ENCODE measurements around the gene PPARD. TPM values are rescaled to one million over a fixed set of nuclear protein-coding genes. Genes with fewer than 3 reads are reported as not detected.
"Not testable (repeated sequence)": the region's sequence is repeated elsewhere in the genome, so short reads cannot be mapped to it uniquely, and the experiment has no call there.

Gene PPARD
- polyA plus RNA-seq, 1 donor, result 26.7 TPM

DNA sequence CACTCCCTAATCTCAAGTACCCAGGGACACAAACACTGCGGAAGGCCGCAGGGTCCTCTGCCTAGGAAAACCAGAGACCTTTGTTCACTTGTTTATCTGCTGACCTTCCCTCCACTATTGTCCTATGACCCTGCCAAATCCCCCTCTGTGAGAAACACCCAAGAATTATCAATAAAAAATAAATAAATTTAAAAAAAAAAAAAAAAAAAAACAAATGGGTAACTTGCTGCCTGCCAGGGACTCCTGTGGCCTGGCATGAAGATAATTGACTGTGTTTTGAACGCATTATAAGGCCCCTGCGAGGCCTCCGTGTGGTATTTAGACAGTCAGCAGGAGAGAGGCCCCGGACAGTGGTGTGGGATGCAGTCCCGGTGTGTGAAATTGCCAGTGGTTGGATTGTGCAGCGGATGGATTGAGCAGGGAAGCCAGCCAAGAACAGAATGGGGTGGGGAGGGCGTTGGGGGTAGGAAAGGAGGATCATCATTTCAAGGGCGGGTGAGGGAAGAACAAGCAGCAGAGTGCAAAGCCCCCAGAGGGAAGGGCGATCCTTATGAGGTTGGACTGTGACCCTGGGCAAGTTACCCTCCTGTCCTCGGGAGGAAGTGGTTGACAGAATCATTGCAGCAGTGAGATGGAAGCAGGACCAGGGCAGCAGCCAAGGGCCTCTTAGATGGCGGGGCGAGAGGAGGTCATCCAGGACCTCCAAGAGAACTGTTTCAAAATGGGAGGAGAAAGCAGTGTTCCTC, 43.3 kb downstream of the PPARD start:
- peak; percentile 59 for DNase-seq

DNA sequence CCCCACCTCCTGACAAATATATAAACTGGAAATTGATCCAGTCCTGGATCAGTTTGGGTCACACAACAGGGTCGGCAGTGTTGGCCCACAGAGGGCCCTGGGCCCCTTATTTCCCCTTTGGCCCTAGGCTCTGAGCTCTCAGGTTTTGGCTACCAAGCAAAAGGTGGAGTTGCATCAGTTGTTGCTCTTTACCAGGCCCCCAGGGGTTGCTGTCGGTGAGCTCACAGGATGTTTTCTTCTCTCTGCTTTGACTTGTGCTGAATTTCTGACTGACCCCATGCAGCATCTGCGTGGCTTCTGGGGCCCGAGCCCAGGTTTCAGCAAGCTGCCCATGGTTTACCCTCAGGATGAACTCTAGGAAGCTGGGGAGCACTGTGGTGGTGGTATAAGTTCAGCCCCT, 44.6 kb downstream of the PPARD start:
- no peak for DNase-seq

DNA sequence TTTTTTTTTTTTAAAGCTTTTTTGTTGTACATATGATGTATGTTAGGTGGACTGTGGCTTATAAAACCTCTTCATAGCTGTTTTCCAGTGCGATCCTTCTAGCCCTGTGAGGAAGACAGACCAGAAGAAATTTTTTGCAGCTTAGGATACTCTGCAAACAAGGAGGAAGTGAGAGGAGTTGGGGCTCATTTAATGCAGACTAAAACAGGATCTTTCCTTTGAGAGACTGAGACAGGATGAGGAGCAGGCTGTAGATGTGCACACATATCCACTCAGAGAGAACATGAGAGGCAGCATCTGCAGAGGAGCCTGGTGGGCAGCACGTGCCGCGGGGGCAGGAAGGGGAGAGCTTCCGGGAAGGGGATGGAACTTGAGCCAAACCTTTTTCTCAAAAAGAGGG, 45.7 kb downstream of the PPARD start:
- no peak for DNase-seq

DNA sequence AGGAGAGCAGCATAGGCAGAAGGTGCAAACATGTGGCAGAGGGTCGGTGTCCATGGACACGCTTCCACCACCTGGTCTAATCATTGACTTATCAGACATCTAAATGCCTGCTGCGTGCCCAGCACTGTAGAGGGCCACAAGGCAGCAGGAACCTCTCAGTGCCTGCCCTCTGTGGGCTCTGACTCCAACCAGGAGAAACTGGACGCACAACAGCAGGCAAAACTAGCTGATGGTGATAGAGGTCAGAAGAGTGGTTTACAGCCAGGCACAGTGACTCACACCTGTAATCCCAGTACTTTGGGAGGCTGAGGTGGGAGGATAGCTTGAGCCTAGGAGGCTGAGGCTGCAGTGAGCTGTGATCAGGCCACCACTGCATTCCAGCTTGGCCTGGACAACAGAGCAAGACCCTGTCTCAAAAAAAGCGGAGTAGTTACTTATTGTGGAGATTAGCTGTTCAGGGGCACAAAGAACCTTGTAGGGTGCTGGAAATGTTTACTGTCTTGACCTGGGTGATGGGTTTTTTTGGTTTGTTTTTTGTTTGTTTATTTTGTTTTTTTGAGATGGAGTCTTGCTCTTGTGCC, 46.5 kb downstream of the PPARD start:
- no peak for DNase-seq

DNA sequence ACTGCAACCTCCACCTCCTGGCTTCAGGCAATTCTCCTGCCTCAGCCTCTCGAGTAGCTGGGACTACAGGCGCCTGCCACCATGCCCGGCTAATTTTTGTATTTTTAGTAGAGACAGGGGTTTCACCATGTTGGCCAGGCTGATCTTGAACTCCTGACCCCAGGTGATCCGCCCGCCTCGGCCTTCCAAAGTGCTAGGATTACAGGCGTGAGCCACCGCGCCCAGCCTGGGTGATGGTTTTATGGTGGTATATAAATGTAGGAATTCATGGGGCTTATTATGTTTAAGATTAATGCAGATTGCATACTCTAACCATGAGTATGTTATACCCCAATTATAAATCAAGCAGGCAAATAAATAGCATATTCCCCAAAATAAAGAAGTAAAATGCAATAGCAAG, 47.0 kb downstream of the PPARD start:
- not testable (repeated sequence) for DNase-seq

DNA sequence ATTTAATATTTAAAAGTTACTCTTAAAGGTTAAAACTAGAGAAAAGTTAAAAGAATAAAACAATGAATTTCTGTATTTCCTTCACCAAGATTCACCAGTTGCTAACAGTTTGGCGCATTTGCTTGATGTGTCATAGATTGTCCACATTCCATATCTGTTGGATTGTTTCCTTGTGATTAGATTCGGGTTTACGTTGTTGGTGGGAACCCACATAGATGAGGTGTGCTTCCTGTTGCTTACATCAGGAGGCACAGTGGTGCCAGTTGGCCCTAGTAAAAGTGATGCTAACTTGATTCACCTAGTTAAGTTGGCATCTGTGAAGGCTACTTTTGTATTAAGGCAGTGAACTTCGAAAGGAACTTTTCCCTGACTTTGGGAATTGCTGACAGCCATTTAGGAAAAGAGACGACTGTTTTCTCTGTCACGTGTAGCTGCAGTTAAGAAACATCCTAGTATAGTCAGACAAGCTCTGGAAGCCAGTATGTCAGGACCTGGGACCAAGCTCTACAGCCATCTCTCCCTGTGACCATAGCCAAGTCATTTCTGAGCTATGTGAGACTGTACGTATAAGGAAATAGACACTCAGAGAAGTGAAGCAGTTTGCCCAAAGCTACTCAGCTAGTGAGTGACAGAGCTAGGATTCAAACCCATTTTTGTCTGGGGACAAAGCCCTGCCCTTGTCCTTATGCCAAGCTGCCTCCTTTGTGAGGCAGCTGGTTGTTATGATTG, 49.0 kb downstream of the PPARD start:
- no peak for DNase-seq

DNA sequence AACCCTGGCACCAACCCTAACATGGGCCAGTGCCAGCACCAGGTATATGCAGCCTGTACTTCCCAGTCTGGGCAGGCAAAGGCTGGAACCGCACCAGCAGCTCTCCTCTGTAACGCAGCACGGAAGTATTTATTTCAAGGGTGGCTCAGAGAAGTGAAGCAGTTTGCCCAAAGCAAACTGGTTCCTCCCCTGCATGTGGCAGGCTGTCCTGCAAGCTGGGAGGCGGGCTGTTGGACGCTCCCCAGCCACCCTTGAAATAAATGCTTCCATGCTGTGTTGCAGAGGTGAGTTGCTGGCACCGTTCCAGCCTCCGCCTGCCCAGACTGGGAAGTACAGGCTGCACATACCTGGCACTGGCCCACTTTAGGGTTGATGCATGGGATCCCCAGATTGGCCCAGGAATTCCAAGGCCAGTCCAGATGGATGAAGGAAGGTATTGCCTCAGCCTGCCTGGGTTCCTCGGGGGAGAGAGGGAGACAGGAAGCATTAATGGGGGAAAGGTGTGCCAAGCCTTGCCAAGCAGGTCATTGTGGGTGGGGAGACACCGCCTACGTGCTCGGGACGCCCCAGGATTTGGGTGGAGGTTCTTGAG, 49.8 kb downstream of the PPARD start:
- DNase-seq, result no peak

DNA sequence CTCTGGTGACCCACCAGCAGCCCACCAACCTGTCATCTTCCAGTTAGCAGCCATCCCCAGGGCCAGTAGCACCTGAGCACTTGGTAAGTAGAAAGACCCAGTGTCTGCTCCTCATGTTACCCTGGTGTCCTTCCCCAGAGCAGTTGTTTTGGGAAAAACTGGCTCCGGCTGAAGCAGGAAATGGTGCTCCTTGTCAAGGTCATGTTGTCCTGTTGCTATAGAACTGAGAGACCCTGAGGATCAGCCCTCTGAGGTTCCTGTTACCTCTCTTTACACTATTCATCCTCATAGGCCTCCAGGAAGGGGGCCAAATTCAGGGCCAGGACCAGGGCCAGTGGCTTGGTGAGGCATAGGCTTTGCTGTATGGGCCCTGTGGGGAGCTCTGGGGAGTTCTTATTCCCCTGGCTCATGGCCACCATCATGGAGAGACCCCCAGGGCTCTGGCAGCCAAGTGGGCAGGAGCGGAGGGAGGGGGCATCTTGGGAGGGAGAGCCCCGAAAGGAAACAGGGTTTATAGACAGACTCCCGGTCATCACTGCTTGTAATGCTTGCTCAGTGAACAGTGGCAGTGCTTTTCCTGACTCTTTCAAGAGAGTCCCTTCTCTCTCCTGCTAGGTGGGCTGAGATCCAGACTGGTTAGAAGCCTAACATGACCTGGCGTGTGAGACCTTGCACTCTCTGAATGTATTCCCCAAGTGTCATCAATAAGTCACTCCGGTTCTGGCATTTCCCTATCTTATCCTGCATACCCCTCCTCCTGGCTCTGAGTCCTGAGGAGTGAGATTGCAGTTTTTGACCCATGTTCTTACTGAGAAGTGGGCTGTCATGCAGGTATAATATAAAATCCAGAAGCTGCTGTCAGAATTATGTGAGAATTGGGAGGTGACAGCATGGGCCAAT, 50.7 kb downstream of the PPARD start:
- no peak for DNase-seq

DNA sequence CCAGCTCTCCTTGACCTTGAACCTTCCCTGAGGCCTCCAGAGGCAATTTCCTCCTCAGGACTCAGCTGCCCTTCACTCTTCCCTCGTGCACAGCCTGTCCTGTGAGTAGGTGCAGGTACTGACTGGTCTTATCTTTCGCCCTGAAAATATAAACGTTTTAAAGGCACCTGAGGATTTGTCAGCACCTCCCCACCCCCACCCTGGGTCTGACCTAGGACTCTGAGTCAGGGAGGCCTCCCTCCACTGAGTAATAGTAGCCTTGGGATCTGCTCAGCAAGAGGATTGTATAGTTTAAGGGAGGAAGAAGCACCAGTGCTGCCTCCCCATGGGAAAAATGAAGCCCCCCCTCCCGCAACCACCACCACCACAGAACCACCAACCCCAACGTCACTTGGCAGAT, 54.6 kb downstream of the PPARD start:
- no peak for DNase-seq

DNA sequence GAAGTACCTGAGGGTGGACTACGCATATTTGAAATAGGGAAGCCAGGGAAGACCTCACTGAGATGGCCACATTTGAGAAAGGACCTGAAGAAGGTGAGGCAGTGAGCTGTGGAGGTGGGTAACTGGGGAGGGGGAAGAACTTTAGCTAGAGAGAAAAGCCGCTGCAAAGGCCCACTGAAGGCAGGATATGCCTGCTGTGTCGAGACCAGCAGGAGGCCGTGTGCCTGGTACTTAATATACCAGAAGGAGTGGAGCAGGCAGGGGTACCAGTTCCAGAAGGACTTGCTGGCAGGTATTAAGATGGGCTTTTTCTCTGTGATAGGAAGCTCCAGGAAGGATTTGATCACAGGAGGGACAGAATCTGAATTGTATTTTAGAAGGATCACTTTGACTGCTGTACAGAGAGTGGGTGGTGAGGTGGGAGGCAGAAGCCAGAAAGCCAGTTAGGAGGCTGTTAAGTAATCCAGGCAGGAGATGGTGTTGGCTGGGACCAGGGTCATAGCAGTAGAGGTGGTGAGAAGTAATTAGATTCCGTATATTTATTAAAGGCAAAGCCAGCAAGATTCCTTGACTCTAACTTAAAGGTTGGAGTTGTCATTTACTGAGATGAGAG, 55.6 kb downstream of the PPARD start:
- DNase-seq, result no peak

DNA sequence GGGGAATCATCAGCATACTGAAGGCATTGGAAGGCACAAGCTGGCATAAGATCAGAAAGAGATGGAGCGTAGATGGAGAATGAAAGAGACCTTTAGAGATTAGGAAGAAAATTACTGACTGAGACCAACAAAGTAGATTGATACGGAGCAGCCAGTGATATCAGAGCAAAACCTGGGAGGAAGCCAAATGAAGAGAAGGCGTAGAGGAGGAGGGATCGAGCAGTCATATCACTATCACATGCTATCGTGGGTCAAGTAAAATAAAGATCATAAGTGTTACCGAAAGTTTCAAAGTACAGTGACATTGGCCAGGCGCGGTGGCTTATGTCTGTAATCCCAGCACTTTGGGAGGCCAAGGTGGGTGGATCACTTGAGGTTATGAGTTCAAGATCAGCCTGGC, 56.2 kb downstream of the PPARD start:
- no peak for DNase-seq

DNA sequence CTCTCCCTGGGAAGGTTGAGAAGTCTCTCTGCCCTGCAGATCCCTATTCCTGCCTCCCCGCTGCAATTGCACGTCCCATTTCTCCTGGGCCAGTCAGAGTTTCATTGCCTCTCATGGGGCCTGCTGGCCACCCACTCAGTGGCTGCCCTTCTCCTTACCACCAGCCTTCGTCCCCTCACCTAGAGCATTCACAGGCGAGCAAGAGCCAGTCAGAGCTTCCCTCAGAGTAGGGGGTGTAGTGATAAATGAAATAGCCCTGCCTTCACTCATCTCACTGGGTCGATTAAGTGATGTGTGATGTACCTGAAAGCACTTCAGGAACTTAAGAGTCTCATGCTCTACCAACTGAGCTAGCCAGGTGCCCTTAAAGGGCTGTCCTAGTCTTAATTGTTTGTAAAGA, 57.8 kb downstream of the PPARD start:
- DNase-seq, result no peak

DNA sequence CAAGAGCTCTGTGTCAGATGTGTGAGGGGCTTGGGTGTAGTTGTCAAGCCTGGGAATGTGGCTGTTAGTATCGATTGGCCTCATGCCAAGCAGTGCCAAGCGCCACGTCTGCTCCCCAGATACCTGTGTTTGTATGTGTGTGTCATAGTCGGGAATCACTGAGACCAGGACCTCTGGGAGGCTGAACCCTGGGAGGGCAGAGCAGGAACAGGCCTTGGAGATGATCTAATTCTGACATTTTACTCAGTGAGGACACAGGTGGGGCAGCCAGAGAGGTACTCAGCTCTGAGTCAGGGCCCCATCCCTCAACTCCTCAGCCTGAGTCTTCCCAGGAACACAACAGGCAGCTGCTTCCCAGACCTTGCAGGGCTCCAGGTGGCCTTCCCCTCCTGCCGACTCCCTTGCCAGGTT, 58.5 kb downstream of the PPARD start:
- DNase-seq, result no peak

DNA sequence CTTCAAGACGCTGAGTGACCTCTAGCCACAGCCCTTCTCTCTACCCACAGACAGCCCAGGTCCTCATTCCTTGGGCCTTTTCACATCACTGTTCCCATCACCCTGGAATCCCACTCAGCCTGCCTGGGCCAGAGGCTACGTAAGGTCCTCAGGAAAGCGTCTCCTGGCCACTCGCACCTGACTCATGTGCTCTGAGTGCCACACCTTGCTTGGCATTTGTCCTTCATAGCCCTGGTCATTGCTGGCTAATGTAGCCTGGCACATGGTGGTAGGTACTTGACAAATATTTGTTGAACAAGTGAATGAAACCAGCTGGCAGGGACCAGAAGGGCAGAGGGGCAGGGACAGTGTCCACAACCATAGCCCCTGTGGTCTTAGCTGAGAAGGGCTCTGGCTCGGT, 59.2 kb downstream of the PPARD start:
- no peak for DNase-seq

DNA sequence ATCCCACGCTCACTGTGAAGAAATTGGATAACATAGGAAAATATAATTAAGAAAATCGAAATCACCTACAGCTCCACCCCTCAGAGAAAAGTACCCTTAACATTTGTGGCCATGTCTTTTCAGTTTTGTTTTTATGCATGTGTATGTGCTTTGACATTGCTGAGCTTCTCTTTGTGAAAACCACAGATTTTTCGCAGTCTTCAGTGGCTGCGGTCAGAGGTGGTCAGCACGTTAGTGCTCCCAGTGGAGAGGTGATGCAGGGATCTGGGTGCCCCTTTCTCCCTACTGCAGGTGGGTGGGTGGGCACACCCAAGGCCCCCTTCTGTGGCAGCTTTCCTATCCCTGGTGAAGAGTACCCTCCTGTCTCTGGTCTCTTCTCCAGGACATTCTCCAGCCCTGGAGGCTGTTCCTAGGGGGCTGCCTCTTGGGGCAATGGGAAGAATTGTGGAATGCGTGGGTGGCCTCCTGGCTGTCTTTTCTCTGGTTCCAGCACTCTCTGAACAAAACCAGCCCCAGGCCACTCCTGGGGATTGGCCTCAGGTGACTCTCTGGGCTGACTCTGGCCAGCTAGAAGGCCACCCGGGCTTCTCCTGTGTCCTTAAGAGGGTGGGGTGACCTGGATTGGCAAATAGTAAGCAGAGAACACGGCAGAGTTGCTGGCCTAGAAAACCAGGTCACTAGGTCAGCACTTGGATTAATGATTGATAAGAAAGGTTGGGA, 59.9 kb downstream of the PPARD start:
- DNase-seq, result no peak

DNA sequence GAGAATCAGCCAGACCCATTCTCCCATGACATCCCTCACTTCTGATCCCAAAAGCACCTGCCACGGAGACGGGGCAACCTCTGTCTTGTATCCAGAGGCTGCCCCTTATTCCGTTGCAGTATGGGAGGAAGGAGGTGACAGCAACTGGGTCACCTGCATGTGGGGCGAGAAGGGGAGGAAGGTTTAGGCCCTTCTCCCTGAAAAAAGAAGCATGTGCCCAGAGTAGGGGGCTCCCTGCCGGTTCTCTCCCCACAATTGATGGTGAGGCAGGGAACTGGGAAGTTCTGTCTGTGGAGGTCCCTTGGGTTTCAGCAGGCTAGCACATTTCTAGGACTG, 60.5 kb downstream of the PPARD start:
- no peak for DNase-seq

DNA sequence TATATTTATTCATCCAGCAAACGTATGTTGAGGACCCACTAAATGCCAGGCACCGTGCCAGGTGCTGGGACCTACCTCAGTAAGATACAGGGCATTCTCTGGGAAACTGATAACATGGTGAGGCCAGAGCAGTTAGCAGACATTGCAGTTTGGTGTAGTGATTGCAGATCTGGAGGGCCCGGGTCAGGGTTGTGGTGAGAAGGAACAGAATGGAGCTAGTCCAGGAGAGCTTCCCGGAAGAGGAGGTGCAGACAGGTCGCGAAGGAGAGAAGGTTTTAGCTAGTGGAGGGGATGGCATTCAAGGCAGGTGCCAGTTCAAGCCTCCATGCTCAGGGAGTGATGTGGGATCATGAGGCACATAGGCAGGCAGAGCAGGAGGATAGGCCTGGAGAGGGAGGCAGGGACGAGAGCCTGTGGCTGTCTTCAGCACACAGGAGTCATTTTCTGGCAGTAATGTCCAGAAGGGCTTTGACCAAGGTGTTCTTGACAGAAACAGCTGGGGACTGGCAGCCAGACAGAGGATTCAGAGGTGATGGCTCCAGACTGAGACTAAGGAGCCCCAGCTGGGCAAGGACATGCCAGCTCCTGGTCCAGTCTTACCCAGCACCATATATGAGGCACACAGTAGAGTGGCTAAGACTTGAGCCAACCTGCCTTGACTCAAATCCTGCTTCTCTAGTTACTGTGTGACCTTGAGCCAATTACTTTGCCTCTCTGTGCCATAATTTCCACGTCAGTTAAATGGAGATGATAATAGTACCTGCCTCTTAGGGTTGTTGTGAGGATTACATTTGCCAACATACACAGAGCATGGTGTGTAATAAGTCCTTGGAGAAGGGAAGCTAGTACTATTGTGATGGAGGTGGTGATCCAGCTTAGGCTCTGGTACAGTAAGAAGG, 61.4 kb downstream of the PPARD start:
- DNase-seq, result no peak

DNA sequence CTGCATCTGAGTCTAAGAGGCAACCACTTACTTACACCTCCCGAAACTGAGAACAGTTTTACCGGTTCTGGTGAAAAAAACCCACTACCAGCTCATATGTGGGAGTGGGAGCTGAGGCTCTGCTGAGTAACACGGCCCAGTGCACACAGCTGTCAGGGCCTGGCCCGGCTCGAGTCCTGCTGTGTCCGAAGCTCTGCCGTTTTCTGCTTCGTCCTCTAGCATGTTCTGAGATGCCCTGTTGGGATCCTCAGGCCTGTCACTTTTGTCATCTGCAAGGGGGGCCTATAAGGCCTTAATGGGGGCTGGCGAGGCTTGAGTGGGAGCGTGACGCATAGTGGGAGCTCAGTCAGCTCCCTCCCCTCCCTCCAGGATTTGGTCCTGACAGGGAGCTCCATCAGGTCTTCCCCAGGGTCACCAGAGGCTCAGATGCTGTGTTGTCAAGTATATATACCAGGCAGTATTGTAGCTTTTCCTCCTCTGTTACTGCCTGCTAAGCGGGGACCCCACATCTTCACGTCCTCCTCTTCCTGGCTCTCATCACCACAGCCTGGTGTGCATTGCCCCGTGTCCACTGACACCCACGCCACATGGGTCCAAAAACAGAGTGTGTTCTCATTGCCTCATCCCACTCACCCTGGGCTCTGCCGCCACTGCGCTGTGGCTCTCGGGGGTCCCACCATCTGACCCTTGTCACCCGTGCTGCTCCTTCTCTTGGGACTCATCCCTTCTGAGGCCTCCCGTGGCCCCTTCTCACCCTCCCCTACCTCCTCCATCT, 64.5 kb downstream of the PPARD start:
- no peak for DNase-seq

DNA sequence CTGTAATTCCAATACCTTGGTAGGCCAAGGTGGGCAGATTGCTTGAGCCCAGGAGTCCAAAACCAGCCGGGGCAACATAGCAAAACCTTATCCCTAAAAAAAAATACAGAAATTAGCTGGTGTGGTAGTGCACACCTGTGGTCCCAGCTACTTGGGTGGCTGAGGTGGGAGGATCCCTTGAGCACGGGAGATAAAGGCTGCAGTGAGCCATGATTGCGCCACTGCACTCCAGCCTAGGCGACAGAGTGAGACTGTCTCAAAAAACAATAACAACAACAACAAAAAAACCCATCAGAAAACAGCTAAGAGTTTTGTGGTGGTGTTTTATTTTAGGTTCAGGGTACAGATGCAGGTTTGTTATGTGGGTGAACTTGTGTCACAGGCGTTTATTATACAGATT, 66.9 kb downstream of the PPARD start:
- DNase-seq, result no peak

DNA sequence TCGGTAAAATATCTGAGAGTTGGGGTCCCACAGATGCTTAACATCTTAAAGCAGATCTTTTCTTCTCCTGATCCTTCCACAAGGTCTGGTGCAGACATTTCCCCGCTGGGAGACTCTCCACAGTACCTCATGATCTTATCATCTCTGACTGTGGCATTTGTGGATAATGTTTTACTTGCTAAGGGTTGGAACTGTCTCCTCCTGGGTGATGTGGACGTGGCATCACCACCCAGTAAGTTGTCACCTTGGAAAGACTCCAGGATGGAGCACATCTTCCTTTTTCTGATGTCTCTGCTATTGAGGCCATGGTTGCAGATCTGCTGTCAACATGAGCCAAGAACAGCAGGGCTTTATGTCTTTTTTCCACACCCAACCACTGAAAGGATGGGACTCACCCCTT, 67.8 kb downstream of the PPARD start:
- DNase-seq, result no peak

Data from hindlimb muscle (tissue), 1 donor.